ENCODE results near the gene DPP7. TPM values are rescaled to one million over a fixed set of nuclear protein-coding genes. Genes with fewer than 3 reads are reported as not detected.

Gene DPP7
- total and polyA plus RNA-seq, 5 experiments from 2014 or later, result 98.7 to 298 (median 126) TPM

DNA sequence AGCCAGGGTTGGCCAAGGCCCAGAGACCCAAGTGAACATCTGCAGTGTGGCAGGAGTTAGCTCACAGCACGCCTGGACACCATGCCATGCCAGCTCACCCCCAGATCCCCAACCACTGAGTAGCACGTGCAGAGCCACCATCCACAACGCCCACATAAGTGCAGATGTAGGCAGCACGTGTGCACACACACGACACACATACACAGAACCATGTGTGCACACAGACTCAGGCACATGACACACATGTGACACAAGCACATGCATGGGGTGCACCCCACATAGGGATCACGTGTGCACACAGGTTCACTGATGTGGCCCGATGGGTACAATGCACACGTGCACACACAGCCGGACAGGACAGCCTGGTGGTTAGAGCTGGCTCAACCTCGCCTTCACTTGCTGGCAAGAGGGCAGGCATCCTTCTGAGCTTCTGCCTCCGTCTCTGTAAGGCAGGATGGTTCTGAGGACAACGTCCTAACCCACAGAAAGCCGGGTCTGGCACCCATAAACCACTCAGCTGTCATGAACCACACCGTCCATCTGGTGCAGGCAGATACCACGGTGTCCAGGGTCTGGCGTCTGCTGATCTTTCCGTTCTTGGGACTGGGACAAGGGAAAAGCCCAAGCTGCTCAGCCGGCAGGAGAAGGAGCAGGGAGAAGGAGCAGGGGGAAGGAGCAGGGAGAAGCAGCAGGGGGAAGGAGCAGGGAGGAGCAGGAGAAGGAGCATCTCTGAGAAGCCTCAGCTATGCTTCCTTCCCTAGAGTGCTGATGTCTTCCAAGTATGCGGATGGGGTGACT is 43.3 kb upstream of the DPP7 start:
- DNase-seq, result no peak
- peak overlapping the region in 1 of 10 donors; percentile 65 for H3K27ac Mint-ChIP-seq
- peaks cover 12 to 66% (median 26%) of the 10 kb centered on the region in 5 donors for H3K27me3 Mint-ChIP-seq
- no peak for ATAC-seq
- H3K4me1 Mint-ChIP-seq, result peaks cover 9 to 28% (median 18%) of the 10 kb centered on the region in 4 donors
- POLR2A ChIA-PET, result interaction anchor here (0.6 to 1.5 kb wide), 5 partner anchors 19 to 82 kb away, joined by 3 to 7 read pairs (median 3); partner anchors contain the start of gene UAP1L1
- no peaks in the 10 kb centered on the region for H3K9me3 Mint-ChIP-seq
- peaks cover 0 to 4% (median 0%) of the 10 kb centered on the region in 3 donors for H3K36me3 Mint-ChIP-seq
- H3K4me3 Mint-ChIP-seq, result peak overlapping the region in 6 of 10 donors; percentile 26 to 61 (median 50)

DNA sequence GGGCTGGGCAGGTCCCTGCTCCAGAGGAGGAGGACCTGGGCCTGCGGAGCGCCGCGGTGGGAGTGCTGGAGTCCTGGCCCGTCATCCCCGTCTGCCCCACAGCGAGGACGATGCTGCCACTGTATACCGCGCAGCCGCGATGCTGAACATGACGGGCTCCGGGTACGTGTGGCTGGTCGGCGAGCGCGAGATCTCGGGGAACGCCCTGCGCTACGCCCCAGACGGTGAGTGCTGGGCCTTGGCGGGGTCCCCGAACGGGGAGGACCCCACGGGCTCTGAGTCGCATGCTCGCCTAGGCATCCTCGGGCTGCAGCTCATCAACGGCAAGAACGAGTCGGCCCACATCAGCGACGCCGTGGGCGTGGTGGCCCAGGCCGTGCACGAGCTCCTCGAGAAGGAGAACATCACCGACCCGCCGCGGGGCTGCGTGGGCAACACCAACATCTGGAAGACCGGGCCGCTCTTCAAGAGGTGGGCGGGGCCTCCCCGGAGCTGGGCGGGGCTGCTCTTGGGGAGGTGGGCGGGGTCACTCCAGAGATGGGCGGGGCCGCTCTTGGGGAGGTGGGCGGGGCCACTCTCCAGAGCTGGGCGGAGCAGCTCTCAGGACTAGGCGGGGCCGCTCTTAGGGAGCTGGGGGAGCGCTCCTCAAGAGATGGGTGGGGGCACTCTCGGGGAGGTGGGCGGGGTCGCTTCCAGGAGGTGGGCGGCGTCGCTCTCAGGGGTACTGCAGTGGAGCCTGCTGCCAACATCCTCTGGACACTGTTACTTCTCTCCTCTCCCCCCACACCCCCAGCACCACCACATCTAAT is 42.2 kb upstream of the DPP7 start:
- H3K27me3 Mint-ChIP-seq, result peaks cover 12 to 60% (median 26%) of the 10 kb centered on the region in 5 donors
- peaks cover 9 to 27% (median 17%) of the 10 kb centered on the region in 4 donors for H3K4me1 Mint-ChIP-seq
- H3K36me3 Mint-ChIP-seq, result peaks cover 0 to 4% (median 0%) of the 10 kb centered on the region in 3 donors
- peak; percentile 75 to 79 for ATAC-seq
- POLR2A ChIA-PET, result interaction anchor here (0.6 to 1.5 kb wide), 5 partner anchors 19 to 83 kb away, joined by 3 to 7 read pairs (median 4); partner anchors contain the start of gene UAP1L1
- no peaks in the 10 kb centered on the region for H3K9me3 Mint-ChIP-seq
- DNase-seq, result peak; percentile 25 to 74 (median 48)
- H3K4me3 Mint-ChIP-seq, result peak overlapping the region in 9 of 10 donors; percentile 51 to 72 (median 62)
- no peak overlapping the region for H3K27ac Mint-ChIP-seq

DNA sequence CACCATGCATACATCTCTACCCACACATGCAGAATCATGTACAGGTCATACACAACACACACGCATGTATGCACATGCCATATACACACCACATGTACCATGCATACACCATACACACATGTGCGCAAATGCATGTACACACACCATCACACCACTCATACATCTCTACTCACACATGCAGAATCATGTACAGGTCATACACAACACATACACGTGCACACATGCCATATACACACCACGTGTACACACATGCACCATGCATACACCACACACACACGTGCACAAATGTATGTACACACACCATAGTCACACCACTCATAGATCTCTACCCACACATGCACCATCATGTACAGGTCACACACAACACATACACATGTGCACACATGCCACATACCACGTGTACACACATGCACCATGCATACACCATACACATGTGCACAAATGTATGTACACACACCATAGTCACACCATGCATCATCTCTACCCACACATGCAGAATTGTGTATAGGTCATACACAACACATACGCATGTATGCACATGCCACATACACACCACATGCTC is 38.4 kb upstream of the DPP7 start:
- no peak overlapping the region for H3K4me3 Mint-ChIP-seq
- peaks cover 2 to 15% (median 7%) of the 10 kb centered on the region in 4 donors for H3K4me1 Mint-ChIP-seq
- DNase-seq, result no peak
- H3K27me3 Mint-ChIP-seq, result peaks cover 1 to 30% (median 4%) of the 10 kb centered on the region in 5 donors
- ATAC-seq, result no peak
- POLR2A ChIA-PET, result no interaction called here
- no peaks in the 10 kb centered on the region for H3K9me3 Mint-ChIP-seq
- no peak overlapping the region for H3K27ac Mint-ChIP-seq
- no peaks in the 10 kb centered on the region for H3K36me3 Mint-ChIP-seq

DNA sequence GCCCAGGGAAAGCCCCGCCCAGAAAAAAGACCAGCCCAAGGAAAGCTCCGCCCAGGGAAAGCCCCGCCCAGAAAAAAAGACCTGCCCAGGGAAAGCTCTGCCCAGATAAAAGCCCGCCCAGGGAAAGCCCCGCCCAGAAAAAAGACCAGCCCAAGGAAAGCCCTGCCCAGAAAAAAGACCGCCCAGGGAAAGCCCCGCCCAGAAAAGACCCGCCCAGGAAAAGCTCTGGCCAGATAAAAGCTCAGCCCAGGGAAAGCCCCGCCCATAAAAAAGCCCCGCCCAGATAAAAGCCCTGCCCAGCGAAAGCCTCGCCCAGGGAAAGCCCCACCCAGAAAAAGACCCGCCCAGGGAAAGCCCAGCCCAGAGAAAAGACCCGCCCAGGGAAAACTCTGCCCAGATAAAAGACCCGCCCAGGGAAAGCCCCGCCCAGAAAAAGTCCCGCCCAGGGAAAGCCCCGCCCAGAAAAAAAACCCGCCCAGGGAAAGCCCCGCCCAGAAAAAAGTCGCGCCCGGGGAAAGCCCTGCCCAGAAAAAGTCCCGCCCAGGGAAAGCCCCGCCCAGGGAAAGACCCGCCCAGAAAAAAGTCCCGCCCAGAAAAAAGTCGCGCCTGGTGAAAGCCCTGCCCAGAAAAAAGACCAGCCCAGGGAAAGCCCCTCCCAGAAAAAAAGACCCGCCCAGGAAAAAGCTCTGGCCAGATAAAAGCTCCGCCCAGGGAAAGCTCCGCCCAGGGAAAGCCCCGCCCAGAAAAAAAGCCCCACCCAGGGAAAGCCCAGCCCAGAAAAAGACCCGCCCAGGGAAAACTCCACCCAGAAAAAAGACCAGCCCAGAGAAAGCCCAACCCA is 36.3 kb upstream of the DPP7 start:
- H3K36me3 Mint-ChIP-seq, result no peaks in the 10 kb centered on the region
- peak overlapping the region in 3 of 10 donors; percentile 27 to 83 (median 48) for H3K27ac Mint-ChIP-seq
- H3K27me3 Mint-ChIP-seq, result peaks cover 4 to 24% (median 8%) of the 10 kb centered on the region in 5 donors
- DNase-seq, result peak in 1 of 10 donors; percentile 36
- peaks cover 0 to 2% (median 0%) of the 10 kb centered on the region in 9 donors for H3K9me3 Mint-ChIP-seq
- H3K4me3 Mint-ChIP-seq, result no peak overlapping the region
- POLR2A ChIA-PET, result interaction anchor here (1.0 kb wide), 1 partner anchor 21 kb away, joined by 3 read pairs; no protein-coding TSS in a partner anchor
- peaks cover 0 to 5% (median 3%) of the 10 kb centered on the region in 4 donors for H3K4me1 Mint-ChIP-seq
- peak in 1 of 2 donors; percentile 12 for ATAC-seq

DNA sequence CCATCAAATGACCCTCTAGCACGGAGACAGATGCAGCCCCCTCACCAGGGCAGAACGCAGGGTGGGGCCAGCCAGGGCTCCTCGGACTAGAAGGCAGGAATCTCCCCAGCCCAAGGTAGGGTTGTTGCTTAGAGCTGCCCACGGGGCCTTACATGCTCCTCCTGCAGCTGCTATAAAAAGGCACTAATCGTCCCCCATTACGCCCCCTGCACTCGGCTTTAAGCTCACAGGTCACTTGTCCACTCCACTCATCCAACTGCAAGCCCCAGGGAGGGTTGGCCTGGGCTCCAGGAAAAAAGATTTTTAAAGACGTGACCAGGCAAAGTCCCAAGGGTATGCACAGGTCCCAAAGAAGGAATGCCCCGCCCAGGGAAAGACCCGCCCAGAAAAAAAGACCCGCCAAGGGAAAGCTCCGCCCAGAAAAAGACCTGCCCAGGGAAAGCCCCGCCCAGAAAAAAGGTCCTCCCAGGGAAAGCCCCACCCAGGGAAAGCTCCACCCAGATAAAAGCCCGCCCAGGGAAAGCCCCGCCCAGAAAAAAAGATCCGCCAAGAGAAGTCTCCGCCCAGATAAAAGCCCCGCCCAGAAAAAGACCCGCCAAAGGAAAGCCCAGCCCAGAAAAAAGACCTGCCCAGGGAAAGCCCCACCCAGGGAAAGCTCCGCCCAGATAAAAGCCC is 35.5 kb upstream of the DPP7 start:
- DNase-seq (no peak), ATAC-seq (no peak)
- Mint-ChIP-seq H3K27ac (peak overlapping the region in 1 of 10 donors; percentile 43), H3K9me3 (peaks cover 0 to 2% (median 0%) of the 10 kb centered on the region in 9 donors), H3K4me3 (no peak overlapping the region), H3K36me3 (no peaks in the 10 kb centered on the region), H3K4me1 (peaks cover 0 to 5% (median 3%) of the 10 kb centered on the region in 4 donors), H3K27me3 (peaks cover 4 to 16% (median 6%) of the 10 kb centered on the region in 5 donors)
- POLR2A ChIA-PET, result no interaction called here

DNA sequence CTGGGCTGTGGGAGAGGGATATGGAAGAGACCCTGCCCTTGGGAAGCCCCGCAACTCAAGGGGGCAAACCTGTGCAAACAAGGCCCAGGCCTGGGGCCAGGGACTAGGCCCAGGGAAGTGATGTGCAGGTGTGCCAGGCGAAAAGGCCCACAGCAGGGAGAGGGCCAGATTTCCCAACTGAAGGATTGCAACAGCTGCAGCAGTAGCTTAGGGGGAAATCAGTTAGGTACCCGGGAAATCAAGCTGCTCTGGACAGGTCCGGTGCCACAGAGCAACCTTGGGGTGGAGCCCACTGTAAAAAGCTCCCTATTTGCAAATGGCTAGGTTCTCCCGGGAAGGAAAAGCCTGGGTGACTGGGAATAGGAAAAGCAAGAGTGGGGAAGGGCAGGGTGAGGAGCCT is 34.8 kb upstream of the DPP7 start:
- H3K9me3 Mint-ChIP-seq, result peaks cover 0 to 2% (median 0%) of the 10 kb centered on the region in 9 donors
- H3K4me1 Mint-ChIP-seq, result peaks cover 0 to 5% (median 3%) of the 10 kb centered on the region in 4 donors
- H3K27ac Mint-ChIP-seq, result no peak overlapping the region
- peaks cover 3 to 16% (median 6%) of the 10 kb centered on the region in 5 donors for H3K27me3 Mint-ChIP-seq
- DNase-seq (no peak), ATAC-seq (no peak)
- no peak overlapping the region for H3K4me3 Mint-ChIP-seq
- POLR2A ChIA-PET, result no interaction called here
- no peaks in the 10 kb centered on the region for H3K36me3 Mint-ChIP-seq

DNA sequence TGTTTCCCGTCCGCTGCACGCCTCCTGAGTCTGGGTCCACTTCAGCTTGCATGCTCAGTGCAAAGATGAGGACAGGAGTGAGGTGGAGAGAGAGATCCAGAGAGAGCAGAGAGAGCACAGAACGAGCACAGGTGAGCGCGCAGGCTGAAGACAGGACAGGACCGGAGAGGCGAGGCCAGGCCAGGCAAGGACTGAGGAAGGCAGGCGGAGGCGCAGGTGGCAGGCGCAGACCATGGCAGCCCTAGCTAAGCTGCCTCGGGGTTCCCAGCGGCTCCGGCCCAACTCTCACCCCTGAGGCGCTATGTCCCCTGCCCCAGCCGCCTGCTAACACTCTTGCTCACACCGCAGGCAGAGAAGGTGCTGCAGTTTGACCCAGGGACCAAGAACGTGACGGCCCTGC is 34.1 kb upstream of the DPP7 start:
- DNase-seq (no peak), ATAC-seq (no peak)
- H3K9me3 Mint-ChIP-seq, result peaks cover 0 to 2% (median 0%) of the 10 kb centered on the region in 9 donors
- H3K4me3 Mint-ChIP-seq, result no peak overlapping the region
- POLR2A ChIA-PET, result no interaction called here
- H3K27ac Mint-ChIP-seq, result no peak overlapping the region
- peaks cover 3 to 23% (median 7%) of the 10 kb centered on the region in 5 donors for H3K27me3 Mint-ChIP-seq
- no peaks in the 10 kb centered on the region for H3K36me3 Mint-ChIP-seq
- peaks cover 0 to 5% (median 3%) of the 10 kb centered on the region in 4 donors for H3K4me1 Mint-ChIP-seq

DNA sequence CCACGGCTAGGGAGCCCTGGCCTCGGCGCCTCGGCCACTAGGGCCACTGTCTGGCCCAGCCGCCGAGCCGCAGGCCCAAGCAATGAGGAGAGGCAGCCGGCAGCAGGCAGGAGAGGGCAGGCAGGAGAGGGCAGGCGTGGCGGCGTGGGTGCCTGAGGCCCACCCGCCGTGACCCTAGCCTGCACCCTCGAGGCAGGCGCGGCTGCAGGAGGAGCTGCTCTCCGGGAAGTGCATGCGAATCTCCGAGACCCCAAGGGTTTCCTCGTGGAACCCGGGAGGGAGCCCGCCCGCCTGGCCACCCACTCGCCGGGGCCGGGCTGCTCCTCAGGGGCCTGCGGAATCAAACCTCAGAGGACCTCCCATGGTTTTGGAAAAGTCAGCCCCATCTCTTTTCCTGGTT is 33.7 kb upstream of the DPP7 start:
- ATAC-seq, result no peak
- POLR2A ChIA-PET, result no interaction called here

DNA sequence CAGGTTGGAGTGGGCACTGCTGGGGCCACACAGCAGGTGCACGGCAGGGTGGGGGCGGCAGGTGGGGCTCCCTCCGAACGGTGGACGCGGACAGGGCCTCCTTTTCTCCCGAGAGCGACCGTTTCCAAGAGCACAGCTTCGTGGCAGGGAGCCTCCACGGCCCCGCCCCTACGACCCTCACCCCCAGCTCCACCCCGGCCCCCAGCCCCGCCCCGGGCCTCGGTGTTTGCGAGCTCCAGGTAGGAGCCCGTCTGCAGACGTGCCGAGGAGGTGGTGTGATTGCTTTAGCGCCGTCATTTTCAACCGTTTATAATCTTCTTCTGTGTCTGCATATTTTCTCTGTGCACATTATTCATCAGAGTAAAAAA is 33.2 kb upstream of the DPP7 start:
- POLR2A ChIA-PET, result no interaction called here
- H3K36me3 Mint-ChIP-seq, result no peaks in the 10 kb centered on the region
- no peak for DNase-seq
- H3K4me1 Mint-ChIP-seq, result peaks cover 0 to 5% (median 3%) of the 10 kb centered on the region in 4 donors
- ATAC-seq, result no peak
- no peak overlapping the region for H3K27ac Mint-ChIP-seq
- H3K9me3 Mint-ChIP-seq, result peaks cover 0 to 2% (median 0%) of the 10 kb centered on the region in 9 donors
- H3K4me3 Mint-ChIP-seq, result no peak overlapping the region
- peaks cover 3 to 32% (median 12%) of the 10 kb centered on the region in 5 donors for H3K27me3 Mint-ChIP-seq

More for the DNA sequence above, 33.7 kb upstream of the DPP7 start:
- DNase-seq, result no peak
- Mint-ChIP-seq H3K9me3 (peaks cover 0 to 2% (median 0%) of the 10 kb centered on the region in 9 donors), H3K27ac (no peak overlapping the region), H3K4me3 (no peak overlapping the region), H3K4me1 (peaks cover 0 to 5% (median 3%) of the 10 kb centered on the region in 4 donors), H3K27me3 (peaks cover 3 to 27% (median 11%) of the 10 kb centered on the region in 5 donors), H3K36me3 (no peaks in the 10 kb centered on the region)

DNA sequence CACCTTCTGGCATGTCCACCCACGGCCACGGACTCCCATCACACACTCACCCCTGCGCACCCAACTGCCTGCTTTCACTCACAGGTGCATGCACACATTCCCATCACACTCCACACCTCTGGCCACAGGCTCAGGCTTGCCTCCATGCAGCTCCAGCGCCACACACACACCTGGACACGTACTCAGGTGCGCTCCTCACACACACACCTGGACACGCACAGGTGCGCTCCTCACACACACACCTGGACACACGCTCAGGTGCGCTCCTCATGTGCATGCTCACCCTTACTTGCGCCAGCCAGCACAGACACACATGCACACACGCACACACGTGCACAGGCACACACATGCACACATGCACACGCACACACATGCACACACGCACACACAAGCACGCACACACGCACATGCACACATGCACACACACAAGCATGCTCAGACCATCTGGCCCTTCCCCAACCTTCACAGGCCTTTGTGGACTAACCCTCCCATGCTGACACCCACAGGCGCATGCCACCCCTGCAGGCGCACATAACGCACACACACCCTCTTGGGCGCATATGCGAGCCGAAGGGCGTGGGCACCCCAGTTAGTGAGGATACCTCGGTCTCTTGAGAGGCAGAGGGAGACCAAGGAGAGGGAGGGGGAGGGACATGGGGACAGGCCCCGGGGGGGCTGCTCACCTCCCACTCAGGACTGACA is 32.7 kb upstream of the DPP7 start:
- Mint-ChIP-seq H3K4me3 (no peak overlapping the region), H3K36me3 (no peaks in the 10 kb centered on the region), H3K9me3 (peaks cover 0 to 2% (median 0%) of the 10 kb centered on the region in 9 donors), H3K27ac (no peak overlapping the region), H3K27me3 (peaks cover 5 to 37% (median 17%) of the 10 kb centered on the region in 5 donors), H3K4me1 (peaks cover 0 to 5% (median 4%) of the 10 kb centered on the region in 4 donors)
- DNase-seq (no peak), ATAC-seq (no peak)
- POLR2A ChIA-PET, result no interaction called here

DNA sequence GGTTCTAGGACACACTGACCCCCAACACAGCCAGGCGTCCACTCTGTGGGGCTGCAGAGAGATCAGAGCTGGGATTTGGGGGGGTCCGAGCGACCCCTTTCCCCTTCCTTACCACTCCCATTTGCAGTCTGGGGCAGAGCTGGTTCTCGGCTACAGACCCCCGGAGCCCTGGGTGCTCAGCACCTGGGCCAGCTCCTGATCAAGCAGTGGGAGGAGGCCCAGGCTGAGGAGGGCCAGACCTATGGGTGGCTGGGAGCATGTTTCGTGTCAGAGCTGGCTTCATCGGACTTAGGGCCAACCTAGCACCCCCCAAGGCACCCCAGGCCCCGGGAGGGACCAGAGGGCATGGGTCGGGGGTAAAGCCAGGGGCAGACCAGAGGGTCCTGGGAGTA is 32.0 kb upstream of the DPP7 start:
- POLR2A ChIA-PET, result no interaction called here
- DNase-seq, result no peak
- H3K27ac Mint-ChIP-seq, result no peak overlapping the region

More for the DNA sequence above, 32.0 kb upstream of the DPP7 start:
- H3K4me1 Mint-ChIP-seq, result peaks cover 0 to 5% (median 4%) of the 10 kb centered on the region in 4 donors
- H3K27me3 Mint-ChIP-seq, result peaks cover 10 to 44% (median 23%) of the 10 kb centered on the region in 5 donors
- no peak for ATAC-seq
- H3K9me3 Mint-ChIP-seq, result peaks cover 0 to 2% (median 0%) of the 10 kb centered on the region in 9 donors
- no peak overlapping the region for H3K4me3 Mint-ChIP-seq
- no peaks in the 10 kb centered on the region for H3K36me3 Mint-ChIP-seq
